NCI-H460 (cell line): ENCODE data around the gene TMEM25. TPM values are rescaled to one million over a fixed set of nuclear protein-coding genes. Genes with fewer than 3 reads are reported as not detected.
"Not testable (repeated sequence)": the region's sequence is repeated elsewhere in the genome, so short reads cannot be mapped to it uniquely, and the experiment has no call there.

ENCODE experiments used
- DNase-seq: peaks from one replicate; pipeline ENCODE4 v3.0.0-alpha.2; 2016; ENCODE audit warnings: low read depth; ENCODE audit errors: extremely low read depth
- total RNA-seq: library from RNA; depleted of rRNA; stranded (reverse); fragments of >200 nt; shearing (Covaris generic); gene quantifications from 2 replicates; pipeline ENCODE4 v1.2.3, GENCODE V29; 2014

TMEM25 gene
- total RNA-seq, 1 experiment from 2014 or later, result 0.40 TPM

GRCh38 chr11:118531597-118532084 lies 649 bp downstream of the TMEM25 start:
- DNase-seq, result no peak

GRCh38 chr11:118532091-118532490 lies 1.1 kb downstream of the TMEM25 start:
- DNase-seq, result no peak

GRCh38 chr11:118532852-118533768 lies 2.1 kb downstream of the TMEM25 start:
- DNase-seq, result no peak

- no peak for DNase-seq
Observed at GRCh38 chr11:118533769-118534729, 3.1 kb downstream of the TMEM25 start.

- no peak for DNase-seq
Observed at GRCh38 chr11:118535261-118535660, 4.3 kb downstream of the TMEM25 start.

DNA sequence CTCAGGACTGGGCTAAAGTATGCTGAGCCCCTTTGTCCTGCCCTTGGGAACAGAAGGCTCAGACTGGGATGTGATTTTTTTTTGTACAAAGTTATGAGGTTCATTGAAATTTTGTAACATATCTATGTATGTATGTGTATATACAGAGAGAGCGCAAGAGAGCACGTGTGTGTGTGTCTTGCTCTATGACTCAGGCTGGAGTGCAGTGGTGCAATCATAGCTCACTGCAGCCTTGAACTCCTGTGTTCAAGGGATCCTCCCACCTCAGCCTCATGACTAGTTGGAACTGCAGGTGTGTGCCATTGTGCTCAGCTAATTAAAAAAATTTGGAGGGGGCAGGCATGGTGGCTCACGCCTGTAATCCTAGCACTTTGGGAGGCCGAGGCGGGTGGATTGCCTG lies 5.7 kb downstream of the TMEM25 start:
- DNase-seq, result no peak

- DNase-seq, result no peak
Observed at GRCh38 chr11:118537409-118537980, 6.5 kb downstream of the TMEM25 start.

GRCh38 chr11:118544010-118544646 lies 13.1 kb downstream of the TMEM25 start:
- no peak for DNase-seq

GRCh38 chr11:118544647-118545010 lies 13.6 kb downstream of the TMEM25 start:
- no peak for DNase-seq

- no peak for DNase-seq
Observed at GRCh38 chr11:118545533-118545932, 14.5 kb downstream of the TMEM25 start.

GRCh38 chr11:118547132-118547531 lies 16.1 kb downstream of the TMEM25 start:
- no peak for DNase-seq

GRCh38 chr11:118552341-118552740 lies 21.3 kb downstream of the TMEM25 start:
- no peak for DNase-seq

DNA sequence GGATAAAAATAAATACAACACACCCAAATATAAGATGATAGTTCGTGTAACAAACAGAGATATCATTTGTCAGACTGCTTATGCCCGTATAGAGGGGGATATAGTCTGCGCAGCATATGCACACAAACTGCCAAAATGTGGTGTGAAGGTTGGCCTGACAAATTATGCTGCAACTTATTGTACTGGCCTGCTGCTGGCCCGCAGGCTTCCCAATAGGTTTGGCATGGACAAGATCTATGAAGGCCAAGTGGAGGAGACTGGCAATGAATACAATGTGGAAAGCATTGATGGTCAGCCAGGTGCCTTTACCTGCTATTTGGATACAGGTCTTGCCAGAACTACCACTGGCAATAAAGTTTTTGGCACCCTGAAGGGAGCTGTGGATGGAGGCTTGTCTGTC lies 29.8 kb downstream of the TMEM25 start:
- DNase-seq, result no peak

DNA sequence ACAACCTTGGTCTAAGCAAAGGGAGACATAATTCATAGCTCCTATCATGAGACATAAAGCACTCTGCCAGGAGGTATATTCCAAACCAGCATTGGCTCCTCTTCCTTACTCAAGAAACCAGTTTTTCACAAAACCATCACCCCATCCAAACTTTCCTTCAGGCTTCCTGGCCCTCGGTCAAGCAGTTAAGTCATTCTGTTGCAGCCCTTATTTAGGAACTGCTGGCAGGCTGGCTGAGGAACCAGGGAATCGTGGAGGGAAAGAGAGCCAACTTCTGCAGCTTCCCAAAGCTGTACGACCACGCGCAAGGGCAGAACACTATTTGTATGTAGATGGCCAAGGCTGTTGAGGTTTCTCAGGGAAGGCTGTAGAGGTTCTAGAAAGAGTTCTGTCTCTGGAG lies 34.1 kb downstream of the TMEM25 start:
- no peak for DNase-seq

DNA sequence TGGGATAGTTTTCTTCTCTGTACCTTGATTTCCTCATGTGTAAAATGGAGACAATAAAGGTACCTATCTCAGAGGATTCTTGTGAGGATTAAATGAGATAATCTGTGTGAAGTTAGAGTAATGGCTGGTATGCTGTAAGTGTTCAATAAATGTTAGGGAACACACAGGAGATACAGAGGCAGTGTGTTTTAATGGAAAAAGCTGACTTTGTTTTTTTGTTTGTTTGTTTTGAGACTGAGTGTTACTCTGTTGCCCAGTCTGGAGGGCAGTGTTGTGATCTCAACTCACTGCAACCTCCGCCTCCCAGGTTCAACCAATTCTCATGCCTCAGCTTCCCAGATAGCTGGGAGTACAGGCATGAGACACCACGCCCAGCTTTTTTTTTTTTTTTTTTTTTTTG lies 38.7 kb downstream of the TMEM25 start:
- DNase-seq, result no peak

- no peak for DNase-seq
Observed at GRCh38 chr11:118570787-118571186, 39.8 kb downstream of the TMEM25 start.

DNA sequence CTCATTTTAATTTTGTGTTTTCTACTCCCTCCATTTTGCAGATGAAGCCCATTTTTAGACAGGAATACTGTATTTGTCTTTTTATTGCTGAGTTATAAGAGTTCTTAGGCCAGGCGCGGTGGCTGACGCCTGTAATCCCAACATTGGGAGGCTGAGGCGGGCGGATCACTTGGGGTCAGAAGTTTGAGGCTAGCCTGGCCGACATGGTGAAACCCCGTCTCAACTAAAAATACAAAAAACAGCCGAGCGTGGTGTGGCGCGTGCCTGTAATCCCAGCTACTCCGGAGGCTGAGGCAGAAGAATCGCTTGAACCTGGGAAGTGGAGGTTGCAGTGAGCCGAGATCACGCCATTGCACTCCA lies 40.7 kb downstream of the TMEM25 start:
- not testable (repeated sequence) for DNase-seq

DNA sequence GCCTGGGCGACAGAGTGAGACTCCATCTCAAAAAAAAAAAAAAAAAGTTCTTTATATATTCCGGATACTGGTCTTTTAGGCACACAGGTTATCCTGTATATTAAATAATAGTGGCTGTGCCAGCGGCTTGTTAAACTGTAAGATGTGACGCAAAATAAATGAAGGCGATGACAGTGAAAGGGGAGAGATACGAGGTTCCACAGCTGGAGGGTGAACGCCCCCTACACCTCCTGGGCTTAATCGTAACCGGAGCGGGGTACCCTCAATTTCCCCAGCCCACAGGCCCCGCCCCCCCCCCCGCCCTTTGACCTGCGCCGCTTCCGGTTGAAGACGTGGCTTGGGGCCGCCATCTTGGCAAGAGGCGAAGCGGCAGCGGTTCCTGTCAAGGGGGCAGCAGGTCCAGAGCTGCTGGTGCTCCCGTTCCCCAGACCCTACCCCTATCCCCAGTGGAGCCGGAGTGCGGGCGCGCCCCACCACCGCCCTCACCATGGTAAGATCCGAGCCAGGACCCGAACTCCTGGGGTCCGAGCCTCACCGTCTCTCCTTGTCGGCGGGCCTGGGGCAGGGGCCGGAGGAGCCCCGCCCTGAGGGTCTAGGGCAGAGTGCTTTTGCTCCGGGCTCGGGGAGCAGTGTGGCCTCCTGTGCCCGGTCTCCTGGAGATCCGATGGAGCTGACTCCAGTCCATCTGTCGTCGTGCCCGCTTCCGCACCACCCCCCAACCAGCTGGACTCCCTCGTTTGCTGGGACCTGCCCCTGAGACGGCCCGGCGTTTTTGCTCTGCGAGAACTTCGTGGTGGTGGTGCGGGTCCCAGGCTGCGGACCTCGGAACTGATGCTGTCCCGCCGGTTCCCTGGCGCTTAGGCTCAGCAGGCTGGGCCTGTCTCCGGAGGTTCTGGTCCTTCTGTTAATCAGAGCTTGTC lies 41.3 kb downstream of the TMEM25 start, which contains the start of gene ARCN1:
Gene ARCN1 (plus strand): TSS at position 349 of the 920 bp plus-strand sequence. CDS start 139 bp downstream, at position 488.
- DNase-seq, result peak; percentile 40

DNA sequence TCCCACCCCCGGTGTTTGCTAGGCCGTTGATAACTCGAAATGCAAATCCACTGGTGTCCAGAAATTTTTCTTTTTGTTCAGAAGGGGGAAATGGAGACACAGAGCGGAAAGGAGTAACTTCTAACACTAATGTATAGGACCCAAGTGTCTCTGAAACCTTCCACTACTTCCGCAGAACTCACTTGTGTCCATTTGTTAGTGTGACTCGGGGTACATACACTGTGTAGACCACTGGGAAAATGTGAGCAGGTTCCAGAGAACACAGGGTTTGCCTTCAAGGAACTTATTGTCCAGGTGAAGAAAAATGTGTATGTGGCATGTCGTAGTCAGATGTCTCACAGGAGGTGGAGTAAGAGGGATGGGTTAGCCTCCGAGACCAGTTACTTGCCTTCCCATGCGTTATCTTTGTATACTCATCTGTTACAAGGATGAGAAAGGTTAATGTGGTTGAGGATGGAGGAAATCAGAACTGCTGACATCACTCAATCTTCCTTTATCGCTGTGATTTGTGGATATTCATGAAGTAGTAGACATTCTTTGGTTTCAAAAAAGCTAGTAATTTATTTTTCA lies 42.1 kb downstream of the TMEM25 start:
- no peak for DNase-seq
